HepG2 (cell line): ENCODE data around the gene FXR2. TPM values are rescaled to one million over a fixed set of nuclear protein-coding genes. Genes with fewer than 3 reads are reported as not detected.
A peak's percentile ranks its signal among the peaks of the same experiment; 100 is the strongest.

ENCODE experiments used
- MTA1 ChIP-seq: sonication (generic); formaldehyde crosslinking; IDR thresholded peaks from 2 replicates; pipeline ENCODE4 v1.4.0; 2020; ENCODE audit warnings: missing genetic modification reagents, mild to moderate bottlenecking, borderline replicate concordance
- ZBTB7B ChIP-seq: sonication (generic); formaldehyde crosslinking; IDR thresholded peaks from 2 replicates; pipeline ENCODE4 v1.4.0; 2020; ENCODE audit warnings: missing genetic modification reagents
- ZNF121 ChIP-seq: sonication (generic); formaldehyde crosslinking; IDR thresholded peaks from 2 replicates; pipeline ENCODE4 v1.5.0; 2020; ENCODE audit warnings: mild to moderate bottlenecking, missing genetic modification reagents
- ZNF230 ChIP-seq: sonication (generic); formaldehyde crosslinking; IDR thresholded peaks from 2 replicates; pipeline ENCODE4 v1.4.0; 2020; ENCODE audit warnings: mild to moderate bottlenecking, missing genetic modification reagents
- ZNF446 ChIP-seq: sonication (generic); formaldehyde crosslinking; IDR thresholded peaks from 2 replicates; pipeline ENCODE4 v1.5.0; 2020; ENCODE audit warnings: mild to moderate bottlenecking, missing genetic modification reagents
- ZNF841 ChIP-seq: sonication (generic); formaldehyde crosslinking; IDR thresholded peaks from 2 replicates; pipeline ENCODE4 v1.8.1; 2023; ENCODE audit warnings: missing genetic modification reagents, borderline replicate concordance
- polyA plus RNA-seq, 8 experiments: library from polyadenylated mRNA; depleted of rRNA in 3 of 8; stranded (reverse) in 7 of 8; unstranded in 1 of 8; fragments of >200 nt; fragmentation: Illumina TruSeq in 4 of 8; extraction: Trizol in 4 of 8; gene quantifications; 2 replicates each; pipeline versions ENCODE4 v1.2.1 to v1.2.3, GENCODE V29; 2011 to 2016; ENCODE audit warnings: low read depth in 4 of 8, missing spikeins in 1 of 8, mixed read lengths in 1 of 8; ENCODE audit not compliant: insufficient read depth in 1 of 8
- total RNA-seq, 5 experiments: library from RNA; depleted of rRNA; stranded (reverse); fragments of >200 nt; fragmentation: Illumina TruSeq; extraction: Trizol; gene quantifications; 2 replicates each; pipeline ENCODE4 v1.2.3, GENCODE V29; 2016; ENCODE audit warnings: low read depth in 1 of 5
- TF ChIP-seq, protein P1 (sequence below): sonication (generic); formaldehyde crosslinking; IDR thresholded peaks from 2 replicates; pipeline ENCODE4 v1.5.0; 2020; ENCODE audit warnings: mild to moderate bottlenecking, missing genetic modification reagents, borderline replicate concordance
- TF ChIP-seq, protein P2 (sequence below): IDR thresholded peaks from 2 replicates; pipeline ENCODE4 v1.6.1; 2016; ENCODE audit warnings: missing genetic modification reagents, missing compliant biosample characterization
- TF ChIP-seq, protein P3 (sequence below): IDR thresholded peaks from 2 replicates; pipeline ENCODE4 v1.6.1; 2018; ENCODE audit warnings: missing genetic modification reagents, mild to moderate bottlenecking, missing compliant biosample characterization
- TF ChIP-seq, protein P4 (sequence below): sonication (generic); formaldehyde crosslinking; IDR thresholded peaks from 2 replicates; pipeline ENCODE4 v1.4.0; 2020; ENCODE audit warnings: missing genetic modification reagents
- TF ChIP-seq, protein P5 (sequence below): sonication (generic); formaldehyde crosslinking; IDR thresholded peaks from 2 replicates; pipeline ENCODE4 v1.8.1; 2023; ENCODE audit warnings: mild to moderate bottlenecking, missing genetic modification reagents
- TF ChIP-seq, protein P6 (sequence below): sonication (generic); formaldehyde crosslinking; IDR thresholded peaks from 2 replicates; pipeline ENCODE4 v1.4.0; 2020; ENCODE audit warnings: missing genetic modification reagents, mild to moderate bottlenecking, borderline replicate concordance

Gene FXR2
- total and polyA plus RNA-seq, 2 of the 13 experiments (the other 11 are each of a cell fraction or from before 2014, with no cell fraction given): 20.9 to 24.4 TPM

DNA sequence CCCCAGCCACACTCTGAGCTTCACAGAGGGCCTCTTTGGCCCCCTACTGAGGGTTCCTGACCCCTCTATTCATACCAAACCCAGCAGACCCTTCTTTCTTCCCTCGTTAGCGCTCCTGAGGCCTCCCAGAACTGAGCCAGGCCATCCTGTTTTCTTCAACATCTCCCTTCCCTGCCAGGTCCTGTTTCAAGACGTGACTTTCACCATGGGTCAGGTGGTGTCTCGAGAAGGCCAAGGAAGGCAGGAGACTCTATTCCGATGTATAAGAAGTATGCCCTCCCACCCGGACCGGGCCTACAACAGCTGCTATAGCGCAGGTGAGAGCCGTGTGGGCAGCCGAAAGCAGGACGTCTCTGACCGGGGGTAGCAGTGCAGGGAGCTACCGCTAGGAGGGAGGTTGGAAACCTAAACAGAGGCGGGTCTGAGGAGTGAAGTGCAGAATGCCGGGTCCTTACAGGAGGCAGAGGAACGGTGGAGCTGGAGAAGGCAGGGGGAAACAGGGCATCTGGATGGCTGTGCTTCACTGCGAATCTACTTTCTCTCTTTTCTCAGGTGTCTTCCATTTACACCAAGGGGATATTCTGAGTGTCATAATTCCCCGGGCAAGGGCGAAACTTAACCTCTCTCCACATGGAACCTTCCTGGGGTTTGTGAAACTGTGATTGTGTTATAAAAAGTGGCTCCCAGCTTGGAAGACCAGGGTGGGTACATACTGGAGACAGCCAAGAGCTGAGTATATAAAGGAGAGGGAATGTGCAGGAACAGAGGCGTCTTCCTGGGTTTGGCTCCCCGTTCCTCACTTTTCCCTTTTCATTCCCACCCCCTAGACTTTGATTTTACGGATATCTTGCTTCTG is 54.3 kb downstream of the FXR2 start (continued):
- TF ChIP-seq, protein P1, sequence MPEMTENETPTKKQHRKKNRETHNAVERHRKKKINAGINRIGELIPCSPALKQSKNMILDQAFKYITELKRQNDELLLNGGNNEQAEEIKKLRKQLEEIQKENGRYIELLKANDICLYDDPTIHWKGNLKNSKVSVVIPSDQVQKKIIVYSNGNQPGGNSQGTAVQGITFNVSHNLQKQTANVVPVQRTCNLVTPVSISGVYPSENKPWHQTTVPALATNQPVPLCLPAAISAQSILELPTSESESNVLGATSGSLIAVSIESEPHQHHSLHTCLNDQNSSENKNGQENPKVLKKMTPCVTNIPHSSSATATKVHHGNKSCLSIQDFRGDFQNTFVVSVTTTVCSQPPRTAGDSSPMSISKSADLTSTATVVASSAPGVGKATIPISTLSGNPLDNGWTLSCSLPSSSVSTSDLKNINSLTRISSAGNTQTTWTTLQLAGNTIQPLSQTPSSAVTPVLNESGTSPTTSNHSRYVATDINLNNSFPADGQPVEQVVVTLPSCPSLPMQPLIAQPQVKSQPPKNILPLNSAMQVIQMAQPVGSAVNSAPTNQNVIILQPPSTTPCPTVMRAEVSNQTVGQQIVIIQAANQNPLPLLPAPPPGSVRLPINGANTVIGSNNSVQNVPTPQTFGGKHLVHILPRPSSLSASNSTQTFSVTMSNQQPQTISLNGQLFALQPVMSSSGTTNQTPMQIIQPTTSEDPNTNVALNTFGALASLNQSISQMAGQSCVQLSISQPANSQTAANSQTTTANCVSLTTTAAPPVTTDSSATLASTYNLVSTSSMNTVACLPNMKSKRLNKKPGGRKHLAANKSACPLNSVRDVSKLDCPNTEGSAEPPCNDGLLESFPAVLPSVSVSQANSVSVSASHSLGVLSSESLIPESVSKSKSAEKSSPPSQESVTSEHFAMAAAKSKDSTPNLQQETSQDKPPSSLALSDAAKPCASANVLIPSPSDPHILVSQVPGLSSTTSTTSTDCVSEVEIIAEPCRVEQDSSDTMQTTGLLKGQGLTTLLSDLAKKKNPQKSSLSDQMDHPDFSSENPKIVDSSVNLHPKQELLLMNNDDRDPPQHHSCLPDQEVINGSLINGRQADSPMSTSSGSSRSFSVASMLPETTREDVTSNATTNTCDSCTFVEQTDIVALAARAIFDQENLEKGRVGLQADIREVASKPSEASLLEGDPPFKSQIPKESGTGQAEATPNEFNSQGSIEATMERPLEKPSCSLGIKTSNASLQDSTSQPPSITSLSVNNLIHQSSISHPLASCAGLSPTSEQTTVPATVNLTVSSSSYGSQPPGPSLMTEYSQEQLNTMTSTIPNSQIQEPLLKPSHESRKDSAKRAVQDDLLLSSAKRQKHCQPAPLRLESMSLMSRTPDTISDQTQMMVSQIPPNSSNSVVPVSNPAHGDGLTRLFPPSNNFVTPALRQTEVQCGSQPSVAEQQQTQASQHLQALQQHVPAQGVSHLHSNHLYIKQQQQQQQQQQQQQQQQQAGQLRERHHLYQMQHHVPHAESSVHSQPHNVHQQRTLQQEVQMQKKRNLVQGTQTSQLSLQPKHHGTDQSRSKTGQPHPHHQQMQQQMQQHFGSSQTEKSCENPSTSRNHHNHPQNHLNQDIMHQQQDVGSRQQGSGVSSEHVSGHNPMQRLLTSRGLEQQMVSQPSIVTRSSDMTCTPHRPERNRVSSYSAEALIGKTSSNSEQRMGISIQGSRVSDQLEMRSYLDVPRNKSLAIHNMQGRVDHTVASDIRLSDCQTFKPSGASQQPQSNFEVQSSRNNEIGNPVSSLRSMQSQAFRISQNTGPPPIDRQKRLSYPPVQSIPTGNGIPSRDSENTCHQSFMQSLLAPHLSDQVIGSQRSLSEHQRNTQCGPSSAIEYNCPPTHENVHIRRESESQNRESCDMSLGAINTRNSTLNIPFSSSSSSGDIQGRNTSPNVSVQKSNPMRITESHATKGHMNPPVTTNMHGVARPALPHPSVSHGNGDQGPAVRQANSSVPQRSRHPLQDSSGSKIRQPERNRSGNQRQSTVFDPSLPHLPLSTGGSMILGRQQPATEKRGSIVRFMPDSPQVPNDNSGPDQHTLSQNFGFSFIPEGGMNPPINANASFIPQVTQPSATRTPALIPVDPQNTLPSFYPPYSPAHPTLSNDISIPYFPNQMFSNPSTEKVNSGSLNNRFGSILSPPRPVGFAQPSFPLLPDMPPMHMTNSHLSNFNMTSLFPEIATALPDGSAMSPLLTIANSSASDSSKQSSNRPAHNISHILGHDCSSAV (CRISPR knock-in tag): no peak
- no peak for TF ChIP-seq ZNF841 (CRISPR knock-in tag)
- TF ChIP-seq ZBTB7B (CRISPR knock-in tag): 0 out of 2 replicates have a peak, but pooled peaks have one; percentile 36
- TF ChIP-seq, protein P2, sequence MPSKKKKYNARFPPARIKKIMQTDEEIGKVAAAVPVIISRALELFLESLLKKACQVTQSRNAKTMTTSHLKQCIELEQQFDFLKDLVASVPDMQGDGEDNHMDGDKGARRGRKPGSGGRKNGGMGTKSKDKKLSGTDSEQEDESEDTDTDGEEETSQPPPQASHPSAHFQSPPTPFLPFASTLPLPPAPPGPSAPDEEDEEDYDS (CRISPR knock-in tag): peak; percentile 21; the same call in 1 of the 2 replicates
- TF ChIP-seq, protein P3, sequence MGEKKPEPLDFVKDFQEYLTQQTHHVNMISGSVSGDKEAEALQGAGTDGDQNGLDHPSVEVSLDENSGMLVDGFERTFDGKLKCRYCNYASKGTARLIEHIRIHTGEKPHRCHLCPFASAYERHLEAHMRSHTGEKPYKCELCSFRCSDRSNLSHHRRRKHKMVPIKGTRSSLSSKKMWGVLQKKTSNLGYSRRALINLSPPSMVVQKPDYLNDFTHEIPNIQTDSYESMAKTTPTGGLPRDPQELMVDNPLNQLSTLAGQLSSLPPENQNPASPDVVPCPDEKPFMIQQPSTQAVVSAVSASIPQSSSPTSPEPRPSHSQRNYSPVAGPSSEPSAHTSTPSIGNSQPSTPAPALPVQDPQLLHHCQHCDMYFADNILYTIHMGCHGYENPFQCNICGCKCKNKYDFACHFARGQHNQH (CRISPR knock-in tag): peak; percentile 29; the same call in 1 of the 2 replicates
- TF ChIP-seq, protein P4, sequence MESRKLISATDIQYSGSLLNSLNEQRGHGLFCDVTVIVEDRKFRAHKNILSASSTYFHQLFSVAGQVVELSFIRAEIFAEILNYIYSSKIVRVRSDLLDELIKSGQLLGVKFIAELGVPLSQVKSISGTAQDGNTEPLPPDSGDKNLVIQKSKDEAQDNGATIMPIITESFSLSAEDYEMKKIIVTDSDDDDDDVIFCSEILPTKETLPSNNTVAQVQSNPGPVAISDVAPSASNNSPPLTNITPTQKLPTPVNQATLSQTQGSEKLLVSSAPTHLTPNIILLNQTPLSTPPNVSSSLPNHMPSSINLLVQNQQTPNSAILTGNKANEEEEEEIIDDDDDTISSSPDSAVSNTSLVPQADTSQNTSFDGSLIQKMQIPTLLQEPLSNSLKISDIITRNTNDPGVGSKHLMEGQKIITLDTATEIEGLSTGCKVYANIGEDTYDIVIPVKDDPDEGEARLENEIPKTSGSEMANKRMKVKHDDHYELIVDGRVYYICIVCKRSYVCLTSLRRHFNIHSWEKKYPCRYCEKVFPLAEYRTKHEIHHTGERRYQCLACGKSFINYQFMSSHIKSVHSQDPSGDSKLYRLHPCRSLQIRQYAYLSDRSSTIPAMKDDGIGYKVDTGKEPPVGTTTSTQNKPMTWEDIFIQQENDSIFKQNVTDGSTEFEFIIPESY (CRISPR knock-in tag): peak; percentile 38; the same call in 1 of the 2 replicates
- peak; percentile 45; the same call in 1 of the 2 replicates for TF ChIP-seq ZNF446 (CRISPR knock-in tag)
- no peak for TF ChIP-seq MTA1 (CRISPR knock-in tag)
- no peak; the same call in 1 of the 2 replicates for TF ChIP-seq ZNF230 (CRISPR knock-in tag)
- TF ChIP-seq, protein P5, sequence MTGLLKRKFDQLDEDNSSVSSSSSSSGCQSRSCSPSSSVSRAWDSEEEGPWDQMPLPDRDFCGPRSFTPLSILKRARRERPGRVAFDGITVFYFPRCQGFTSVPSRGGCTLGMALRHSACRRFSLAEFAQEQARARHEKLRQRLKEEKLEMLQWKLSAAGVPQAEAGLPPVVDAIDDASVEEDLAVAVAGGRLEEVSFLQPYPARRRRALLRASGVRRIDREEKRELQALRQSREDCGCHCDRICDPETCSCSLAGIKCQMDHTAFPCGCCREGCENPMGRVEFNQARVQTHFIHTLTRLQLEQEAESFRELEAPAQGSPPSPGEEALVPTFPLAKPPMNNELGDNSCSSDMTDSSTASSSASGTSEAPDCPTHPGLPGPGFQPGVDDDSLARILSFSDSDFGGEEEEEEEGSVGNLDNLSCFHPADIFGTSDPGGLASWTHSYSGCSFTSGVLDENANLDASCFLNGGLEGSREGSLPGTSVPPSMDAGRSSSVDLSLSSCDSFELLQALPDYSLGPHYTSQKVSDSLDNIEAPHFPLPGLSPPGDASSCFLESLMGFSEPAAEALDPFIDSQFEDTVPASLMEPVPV (CRISPR knock-in tag): 0 out of 2 replicates have a peak, but pooled peaks have one; percentile 8
- TF ChIP-seq ZNF121 (CRISPR knock-in tag): no peak
- TF ChIP-seq, protein P6, sequence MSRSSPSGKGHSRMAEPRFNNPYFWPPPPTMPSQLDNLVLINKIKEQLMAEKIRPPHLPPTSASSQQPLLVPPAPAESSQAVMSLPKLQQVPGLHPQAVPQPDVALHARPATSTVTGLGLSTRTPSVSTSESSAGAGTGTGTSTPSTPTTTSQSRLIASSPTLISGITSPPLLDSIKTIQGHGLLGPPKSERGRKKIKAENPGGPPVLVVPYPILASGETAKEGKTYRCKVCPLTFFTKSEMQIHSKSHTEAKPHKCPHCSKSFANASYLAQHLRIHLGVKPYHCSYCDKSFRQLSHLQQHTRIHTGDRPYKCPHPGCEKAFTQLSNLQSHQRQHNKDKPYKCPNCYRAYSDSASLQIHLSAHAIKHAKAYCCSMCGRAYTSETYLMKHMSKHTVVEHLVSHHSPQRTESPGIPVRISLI (CRISPR knock-in tag): no peak
